Panc1 (cell line): Measurements from ENCODE around the gene CRIP3. TPM values are rescaled to one million over a fixed set of nuclear protein-coding genes. Genes with fewer than 3 reads are reported as not detected.

Experiments used
- ATAC-seq: fragments of 200-7000 bp; cut with Tn5 transposase; 2 replicates; pipeline ENCODE4 v1.9.1; 2020; ENCODE audit warnings: mild to moderate bottlenecking, moderate library complexity
- BruUV-seq: library from RNA; stranded (reverse); fragments of 400-500 nt; replicated peaks from 2 replicates; lab custom pipeline; 2021; lab: Mats Ljungman, UMichigan
- CTCF ChIA-PET: fragments of 300-600 bp; sonication (Branson Sonifier 250); formaldehyde crosslinking; loops from one replicate; lab custom pipeline; 2022; ENCODE audit warnings: antibody characterized with exemption; lab: Charles Lee
- POLR2A ChIA-PET: fragments of 300-600 bp; sonication (Branson Sonifier 250); formaldehyde crosslinking; loops from one replicate; lab custom pipeline; 2022; ENCODE audit warnings: antibody characterized with exemption; lab: Charles Lee
- DNase-seq: peaks from one replicate; pipeline ENCODE4 v3.0.0-alpha.2; 2010; ENCODE audit warnings: low read depth, low spot score
- H3K27ac ChIP-seq: 2 replicates; pipeline ENCODE4 v1.5.1; 2011; ENCODE audit warnings: mild to moderate bottlenecking, low read length, inconsistent platforms
- H3K27me3 ChIP-seq: fragments of 200-500 bp; sonication (Bioruptor generic); 2 replicates; pipeline ENCODE4 v1.6.0; 2014; ENCODE audit warnings: low read length, inconsistent platforms; ENCODE audit not compliant: control insufficient read depth, insufficient read depth
- H3K36me3 ChIP-seq: fragments of 200-500 bp; sonication (Bioruptor generic); 2 replicates; pipeline ENCODE4 v1.5.1; 2014; ENCODE audit warnings: inconsistent platforms, mild to moderate bottlenecking, low read length, moderate library complexity; ENCODE audit not compliant: control insufficient read depth, insufficient read depth
- H3K4me1 ChIP-seq: 2 replicates; pipeline ENCODE4 v1.5.1; 2011; ENCODE audit warnings: inconsistent platforms, mild to moderate bottlenecking, low read length, moderate library complexity; ENCODE audit not compliant: control insufficient read depth, insufficient read depth
- H3K4me3 ChIP-seq, 2 experiments: 2 replicates each; pipeline ENCODE4 v1.5.1; 2011 to 2012; ENCODE audit warnings: low read depth in 2 of 2, low read length in 2 of 2, mild to moderate bottlenecking in 2 of 2, inconsistent platforms in 1 of 2, moderate library complexity in 1 of 2
- H3K9me3 ChIP-seq: fragments of 200-500 bp; sonication (Bioruptor generic); 2 replicates; pipeline ENCODE4 v1.5.1; 2014; ENCODE audit warnings: low read depth, mild to moderate bottlenecking, inconsistent platforms, low read length, moderate library complexity; ENCODE audit not compliant: control insufficient read depth, insufficient read depth
- CTCF ChIP-seq: fragments of 450-650 bp; IDR thresholded peaks from 2 replicates; pipeline ENCODE4 v1.5.1; 2017; ENCODE audit warnings: mild to moderate bottlenecking
- POLR2AphosphoS5 ChIP-seq: IDR thresholded peaks from 2 replicates; pipeline ENCODE4 v1.6.1; 2012; ENCODE audit warnings: mild to moderate bottlenecking, low read depth, low read length, moderate library complexity
- SIN3A ChIP-seq: IDR thresholded peaks from 2 replicates; pipeline ENCODE4 v1.6.1; 2012; ENCODE audit warnings: low read depth, mild to moderate bottlenecking, low read length, moderate library complexity, borderline replicate concordance; ENCODE audit not compliant: insufficient read depth
- TCF7L2 ChIP-seq: IDR thresholded peaks from 2 replicates; pipeline ENCODE4 v1.6.1; 2011; ENCODE audit warnings: mild to moderate bottlenecking, low read depth, low read length, inconsistent platforms
- in situ Hi-C: cut with HindIII; loops from 2 replicates; pipeline ENCODE4 v1.10.0; 2016; ENCODE audit warnings: low sequenced_read_pairs, low pct_unique_long_range_greater_than_20kb
- intact Hi-C: fragments of 100-400 bp; cut with micrococcal nuclease; formaldehyde crosslinking; loops from one replicate; pipeline ENCODE4 v1.10.0; 2022; ENCODE audit not compliant: unreplicated experiment
- total RNA-seq: library from RNA; stranded (reverse); gene quantifications from one replicate; pipeline ENCODE4 v1.2.1, GENCODE V29; 2021; ENCODE audit not compliant: unreplicated experiment
- TF ChIP-seq, protein P1 (sequence below), 2 experiments: IDR thresholded peaks; 2 replicates each; pipeline ENCODE4 v1.6.1; 2011 to 2012; ENCODE audit warnings: low read depth in 2 of 2, control low read depth in 1 of 2, low read length in 1 of 2, mild to moderate bottlenecking in 1 of 2, moderate library complexity in 1 of 2; ENCODE audit not compliant: insufficient read depth in 1 of 2

CRIP3 gene
- total RNA-seq, 1 experiment from 2014 or later: 0.64 TPM

DNA sequence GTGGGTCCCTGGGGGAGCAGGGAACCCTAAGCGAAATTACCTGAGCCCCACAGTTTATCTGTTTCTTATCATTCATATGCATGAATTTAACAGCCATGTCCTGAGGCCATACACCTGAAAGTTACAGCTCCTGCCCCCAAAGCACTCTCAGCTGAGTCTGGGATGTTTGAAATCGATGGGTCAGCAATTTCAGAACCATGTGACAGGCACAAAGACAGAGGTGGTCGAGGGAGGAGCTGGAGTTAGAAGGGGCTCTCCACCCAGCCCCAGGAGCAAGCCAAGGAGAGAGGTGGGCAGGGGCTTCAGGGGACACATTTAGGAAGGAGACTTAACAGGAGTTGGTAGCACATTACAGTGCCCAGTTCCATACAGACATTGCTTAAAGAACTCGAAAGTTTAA is 50.4 kb downstream of the CRIP3 start:
- Histone ChIP-seq H3K9me3 (no peaks in the 10 kb centered on the region), H3K36me3 (no peaks in the 10 kb centered on the region), H3K27ac (no peak overlapping the region), H3K4me1 (no peaks in the 10 kb centered on the region; the same call in 1 of the 2 replicates), H3K4me3 (no peak overlapping the region), H3K27me3 (no peaks in the 10 kb centered on the region)
- TF ChIP-seq, protein P1, sequence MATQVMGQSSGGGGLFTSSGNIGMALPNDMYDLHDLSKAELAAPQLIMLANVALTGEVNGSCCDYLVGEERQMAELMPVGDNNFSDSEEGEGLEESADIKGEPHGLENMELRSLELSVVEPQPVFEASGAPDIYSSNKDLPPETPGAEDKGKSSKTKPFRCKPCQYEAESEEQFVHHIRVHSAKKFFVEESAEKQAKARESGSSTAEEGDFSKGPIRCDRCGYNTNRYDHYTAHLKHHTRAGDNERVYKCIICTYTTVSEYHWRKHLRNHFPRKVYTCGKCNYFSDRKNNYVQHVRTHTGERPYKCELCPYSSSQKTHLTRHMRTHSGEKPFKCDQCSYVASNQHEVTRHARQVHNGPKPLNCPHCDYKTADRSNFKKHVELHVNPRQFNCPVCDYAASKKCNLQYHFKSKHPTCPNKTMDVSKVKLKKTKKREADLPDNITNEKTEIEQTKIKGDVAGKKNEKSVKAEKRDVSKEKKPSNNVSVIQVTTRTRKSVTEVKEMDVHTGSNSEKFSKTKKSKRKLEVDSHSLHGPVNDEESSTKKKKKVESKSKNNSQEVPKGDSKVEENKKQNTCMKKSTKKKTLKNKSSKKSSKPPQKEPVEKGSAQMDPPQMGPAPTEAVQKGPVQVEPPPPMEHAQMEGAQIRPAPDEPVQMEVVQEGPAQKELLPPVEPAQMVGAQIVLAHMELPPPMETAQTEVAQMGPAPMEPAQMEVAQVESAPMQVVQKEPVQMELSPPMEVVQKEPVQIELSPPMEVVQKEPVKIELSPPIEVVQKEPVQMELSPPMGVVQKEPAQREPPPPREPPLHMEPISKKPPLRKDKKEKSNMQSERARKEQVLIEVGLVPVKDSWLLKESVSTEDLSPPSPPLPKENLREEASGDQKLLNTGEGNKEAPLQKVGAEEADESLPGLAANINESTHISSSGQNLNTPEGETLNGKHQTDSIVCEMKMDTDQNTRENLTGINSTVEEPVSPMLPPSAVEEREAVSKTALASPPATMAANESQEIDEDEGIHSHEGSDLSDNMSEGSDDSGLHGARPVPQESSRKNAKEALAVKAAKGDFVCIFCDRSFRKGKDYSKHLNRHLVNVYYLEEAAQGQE (IDR thresholded peaks at IDR 0.05; ENCODE audit: insufficient read depth in 1 of 2, low read depth in 2 of 2, low read length in 1 of 2): no peak
- TF ChIP-seq SIN3A (no peak), CTCF (no peak), POLR2AphosphoS5 (no peak), TCF7L2 (no peak)
- ChIA-PET CTCF (no interaction called here), POLR2A (no interaction called here)
- BruUV-seq: no TSS peak
- DNase-seq: no peak
- ATAC-seq: no peak
- in situ Hi-C loops (no loop called here), intact Hi-C loops (no loop called here)

DNA sequence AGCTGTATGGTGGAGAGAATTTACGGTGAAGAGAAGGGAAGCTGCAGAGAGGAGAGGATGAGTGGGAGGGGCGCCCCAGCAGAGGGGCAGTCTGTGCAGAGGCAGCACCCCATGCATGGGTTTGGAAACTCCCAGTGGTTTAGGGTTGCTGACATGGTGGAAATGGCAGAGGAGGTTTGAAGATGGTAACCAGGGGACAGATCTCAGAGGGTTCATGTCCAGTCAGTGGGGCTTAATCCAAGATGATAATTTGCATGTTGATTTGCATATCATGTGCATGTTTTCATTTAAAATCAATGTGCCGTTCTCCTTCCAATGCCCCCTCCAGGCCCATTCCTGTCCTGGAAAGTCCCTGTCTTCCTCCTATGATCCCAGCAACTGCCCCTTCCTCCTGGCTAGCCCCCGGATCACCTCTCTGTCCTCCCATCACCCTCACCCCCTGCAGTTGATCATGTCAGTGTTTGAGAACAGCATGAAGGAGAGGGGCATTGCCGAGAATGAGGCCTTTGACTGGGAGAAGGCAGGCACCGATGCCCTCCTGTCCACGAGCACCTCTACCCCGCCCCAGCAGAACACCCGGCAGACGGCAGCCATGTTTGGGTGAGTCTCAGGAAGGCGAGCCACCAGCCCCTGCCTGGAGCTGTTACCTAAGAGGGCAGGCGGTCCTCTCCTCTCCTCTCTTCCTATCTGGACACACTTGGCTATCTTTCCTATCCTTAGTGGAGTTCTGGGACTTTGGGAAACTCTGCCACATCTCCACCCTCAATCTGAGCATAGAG is 51.1 kb downstream of the CRIP3 start:
- CTCF ChIA-PET: no interaction called here
- BruUV-seq: no TSS peak
- Histone ChIP-seq H3K27me3 (no peaks in the 10 kb centered on the region), H3K9me3 (no peaks in the 10 kb centered on the region), H3K27ac (no peak overlapping the region), H3K4me1 (no peaks in the 10 kb centered on the region; the same call in 1 of the 2 replicates), H3K4me3 (no peak overlapping the region), H3K36me3 (no peaks in the 10 kb centered on the region)
- ATAC-seq: no peak; the same call in 1 of the 2 replicates
- intact Hi-C loops: no loop called here
- no peak for TF ChIP-seq SIN3A
- TF ChIP-seq TCF7L2: no peak
- no peak for TF ChIP-seq POLR2AphosphoS5
- no peak for DNase-seq
- in situ Hi-C loops: no loop called here
- POLR2A ChIA-PET: no interaction called here
